Ishikawa (cell line): ENCODE results near the gene MAST2.
A peak's percentile ranks its signal among the peaks of the same experiment; 100 is the strongest.

Source experiments
- CEBPB ChIP-seq: IDR thresholded peaks from 2 replicates; pipeline ENCODE4 v1.6.1; 2012
- CREB1 ChIP-seq: IDR thresholded peaks from 2 replicates; pipeline ENCODE4 v1.6.1; 2012; ENCODE audit warnings: low read depth
- EGR1 ChIP-seq: IDR thresholded peaks from 2 replicates; pipeline ENCODE4 v1.6.1; 2012
- EP300 ChIP-seq: IDR thresholded peaks from 2 replicates; pipeline ENCODE4 v1.6.1; 2012; ENCODE audit warnings: borderline replicate concordance
- FOXM1 ChIP-seq: IDR thresholded peaks from 2 replicates; pipeline ENCODE4 v1.6.1; 2012; ENCODE audit warnings: low read depth, borderline replicate concordance
- NFIC ChIP-seq: IDR thresholded peaks from 2 replicates; pipeline ENCODE4 v1.6.1; 2012
- TAF1 ChIP-seq: IDR thresholded peaks from 2 replicates; pipeline ENCODE4 v1.6.1; 2012; ENCODE audit warnings: low read depth, mild to moderate bottlenecking
- TCF12 ChIP-seq: IDR thresholded peaks from 2 replicates; pipeline ENCODE4 v1.6.1; 2012; ENCODE audit warnings: low read depth
- TEAD4 ChIP-seq: IDR thresholded peaks from 2 replicates; pipeline ENCODE4 v1.6.1; 2012
- TF ChIP-seq, protein P1 (sequence below): IDR thresholded peaks from 2 replicates; pipeline ENCODE4 v1.6.1; 2012
- TF ChIP-seq, protein P2 (sequence below): IDR thresholded peaks from 2 replicates; pipeline ENCODE4 v1.6.1; 2012; ENCODE audit warnings: low read depth, mild to moderate bottlenecking

MAST2 gene

DNA sequence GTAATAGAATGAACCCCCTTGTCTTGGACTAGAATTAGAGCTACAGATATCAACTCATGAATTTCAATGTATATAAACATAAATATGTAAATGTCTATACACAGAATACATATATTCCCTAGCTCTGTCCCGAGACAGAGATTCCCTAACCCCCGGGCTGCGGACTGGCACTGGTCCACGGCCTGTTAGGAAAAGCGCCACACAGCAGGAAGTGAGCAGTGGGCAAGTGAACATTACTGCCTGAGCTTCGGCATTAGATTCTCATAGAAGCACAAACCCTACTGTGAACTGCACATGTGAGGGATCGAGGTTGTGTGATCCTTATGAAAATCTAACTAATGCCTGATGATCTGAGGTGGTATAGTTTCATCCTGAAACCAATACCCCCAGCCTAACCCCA lies 277.8 kb downstream of the MAST2 start:
- TF ChIP-seq TAF1 (no peak), EGR1 (no peak), NFIC (peak; percentile 32), TEAD4 (no peak), CREB1 (no peak)
- TF ChIP-seq, protein P1, sequence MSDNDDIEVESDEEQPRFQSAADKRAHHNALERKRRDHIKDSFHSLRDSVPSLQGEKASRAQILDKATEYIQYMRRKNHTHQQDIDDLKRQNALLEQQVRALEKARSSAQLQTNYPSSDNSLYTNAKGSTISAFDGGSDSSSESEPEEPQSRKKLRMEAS = no peak
- TF ChIP-seq, protein P2, sequence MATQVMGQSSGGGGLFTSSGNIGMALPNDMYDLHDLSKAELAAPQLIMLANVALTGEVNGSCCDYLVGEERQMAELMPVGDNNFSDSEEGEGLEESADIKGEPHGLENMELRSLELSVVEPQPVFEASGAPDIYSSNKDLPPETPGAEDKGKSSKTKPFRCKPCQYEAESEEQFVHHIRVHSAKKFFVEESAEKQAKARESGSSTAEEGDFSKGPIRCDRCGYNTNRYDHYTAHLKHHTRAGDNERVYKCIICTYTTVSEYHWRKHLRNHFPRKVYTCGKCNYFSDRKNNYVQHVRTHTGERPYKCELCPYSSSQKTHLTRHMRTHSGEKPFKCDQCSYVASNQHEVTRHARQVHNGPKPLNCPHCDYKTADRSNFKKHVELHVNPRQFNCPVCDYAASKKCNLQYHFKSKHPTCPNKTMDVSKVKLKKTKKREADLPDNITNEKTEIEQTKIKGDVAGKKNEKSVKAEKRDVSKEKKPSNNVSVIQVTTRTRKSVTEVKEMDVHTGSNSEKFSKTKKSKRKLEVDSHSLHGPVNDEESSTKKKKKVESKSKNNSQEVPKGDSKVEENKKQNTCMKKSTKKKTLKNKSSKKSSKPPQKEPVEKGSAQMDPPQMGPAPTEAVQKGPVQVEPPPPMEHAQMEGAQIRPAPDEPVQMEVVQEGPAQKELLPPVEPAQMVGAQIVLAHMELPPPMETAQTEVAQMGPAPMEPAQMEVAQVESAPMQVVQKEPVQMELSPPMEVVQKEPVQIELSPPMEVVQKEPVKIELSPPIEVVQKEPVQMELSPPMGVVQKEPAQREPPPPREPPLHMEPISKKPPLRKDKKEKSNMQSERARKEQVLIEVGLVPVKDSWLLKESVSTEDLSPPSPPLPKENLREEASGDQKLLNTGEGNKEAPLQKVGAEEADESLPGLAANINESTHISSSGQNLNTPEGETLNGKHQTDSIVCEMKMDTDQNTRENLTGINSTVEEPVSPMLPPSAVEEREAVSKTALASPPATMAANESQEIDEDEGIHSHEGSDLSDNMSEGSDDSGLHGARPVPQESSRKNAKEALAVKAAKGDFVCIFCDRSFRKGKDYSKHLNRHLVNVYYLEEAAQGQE = no peak

DNA sequence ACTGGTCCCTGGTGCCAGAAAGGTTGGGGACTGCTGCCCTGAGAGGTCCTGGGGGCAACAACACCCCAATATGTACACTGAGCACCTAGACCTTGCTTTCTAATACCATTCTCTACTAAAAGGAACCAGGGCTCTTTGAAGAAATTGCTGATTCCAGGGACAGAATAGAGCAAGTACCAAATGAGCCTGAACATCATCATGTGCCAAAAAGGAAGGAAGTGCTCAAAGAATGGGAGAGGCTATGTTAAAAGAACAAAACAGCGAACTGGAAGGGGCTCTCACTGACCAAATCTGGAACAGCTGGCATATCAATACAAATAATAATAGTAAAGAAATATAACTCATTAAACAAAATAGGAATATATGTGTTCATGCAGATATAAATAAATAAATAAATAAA lies 278.2 kb downstream of the MAST2 start:
- TF ChIP-seq TCF12 (no peak), FOXM1 (no peak)

DNA sequence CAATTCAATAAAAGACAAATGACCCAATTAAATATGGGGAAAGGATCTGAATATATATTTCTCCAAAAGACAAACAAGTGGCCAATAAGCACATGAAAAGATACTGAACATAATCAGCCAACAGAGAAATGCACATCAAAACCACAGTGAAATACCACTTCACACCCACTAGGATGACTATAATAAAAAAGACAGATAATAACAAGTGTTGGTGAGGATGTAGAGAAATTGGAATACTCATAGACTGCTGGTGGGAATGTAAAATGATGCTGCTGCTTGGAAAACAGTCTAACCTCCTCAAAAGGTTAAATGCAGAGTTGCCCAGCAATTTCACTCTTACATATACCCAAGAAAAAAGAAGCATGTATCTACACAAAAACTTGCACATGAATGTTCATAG lies 280.2 kb downstream of the MAST2 start:
- TF ChIP-seq CEBPB = no peak
- TF ChIP-seq, protein P1 = no peak
- TF ChIP-seq TEAD4 = no peak
- no peak for TF ChIP-seq TCF12
- no peak for TF ChIP-seq FOXM1
- TF ChIP-seq EP300 = no peak
- TF ChIP-seq CREB1 = no peak
- no peak for TF ChIP-seq TAF1
- no peak for TF ChIP-seq NFIC

DNA sequence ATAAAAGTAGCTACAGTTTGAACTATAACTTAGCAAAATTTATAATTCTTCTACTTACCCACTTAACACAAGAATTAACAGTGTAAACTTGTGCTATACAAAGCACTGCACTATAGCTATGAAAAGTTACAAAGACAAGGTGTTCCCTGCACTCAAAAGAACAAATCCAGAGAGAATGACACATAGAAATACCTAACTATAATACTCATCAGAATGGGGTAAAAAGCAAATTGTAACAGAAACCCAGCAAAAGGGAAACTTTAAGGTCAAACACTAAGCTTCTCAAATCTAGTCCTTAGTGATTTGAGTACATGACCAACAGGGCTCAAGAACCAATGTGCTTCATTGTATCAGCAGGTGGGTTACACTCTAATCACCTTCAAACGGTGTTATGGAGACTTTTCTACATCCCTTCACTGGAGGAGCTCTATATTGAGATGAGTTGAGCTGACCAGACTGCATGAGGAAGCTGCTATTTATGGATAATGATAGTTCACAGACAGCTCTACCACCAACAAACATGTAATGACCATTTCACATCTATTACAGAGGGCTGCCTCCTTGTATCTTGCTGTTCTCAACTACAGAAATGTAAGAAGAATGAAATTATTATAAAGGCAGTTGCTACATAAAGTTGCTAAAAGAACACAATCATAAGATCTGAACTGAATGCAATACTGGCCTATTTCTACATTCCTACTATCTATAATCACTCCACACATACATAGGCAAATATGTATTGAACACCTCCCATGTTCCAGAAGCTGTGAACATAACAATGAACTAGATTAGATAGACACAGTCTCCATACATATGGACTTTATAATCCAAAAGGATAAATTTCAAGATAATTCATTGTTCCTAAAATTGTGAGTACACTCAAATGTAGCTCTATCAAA lies 281.4 kb downstream of the MAST2 start:
- TF ChIP-seq EP300 = no peak
